Type B pancreatic cell (in vitro differentiated cells): ENCODE results near the gene PKLR. TPM values are rescaled to one million over a fixed set of nuclear protein-coding genes. Genes with fewer than 3 reads are reported as not detected.
A peak's percentile ranks its signal among the peaks of the same experiment; 100 is the strongest.

ENCODE experiments used
- DNase-seq: peaks from one replicate; pipeline ENCODE4 v3.0.0; 2021; ENCODE audit warnings: mixed read lengths; ENCODE audit not compliant: unreplicated experiment; ENCODE audit errors: extremely low spot score
- H3K27ac Mint-ChIP-seq: 2 replicates; pipeline ENCODE4 v1.8.0; 2021; ENCODE audit warnings: mild to moderate bottlenecking, mixed read lengths
- H3K27me3 Mint-ChIP-seq: 2 replicates; pipeline ENCODE4 v1.8.0; 2021; ENCODE audit warnings: mixed read lengths
- H3K36me3 Mint-ChIP-seq: 2 replicates; pipeline ENCODE4 v1.8.0; 2021; ENCODE audit warnings: mixed read lengths
- H3K4me1 Mint-ChIP-seq: one replicate; pipeline ENCODE4 v1.8.0; 2021; ENCODE audit warnings: mixed read lengths; ENCODE audit not compliant: unreplicated experiment
- H3K4me3 Mint-ChIP-seq: 2 replicates; pipeline ENCODE4 v1.8.0; 2021; ENCODE audit warnings: mild to moderate bottlenecking, mixed read lengths
- H3K9me3 Mint-ChIP-seq: 2 replicates; pipeline ENCODE4 v1.8.0; 2021; ENCODE audit warnings: mixed read lengths
- total RNA-seq: library from RNA; stranded (reverse); gene quantifications from 2 replicates; pipeline ENCODE4 v1.2.1, GENCODE V29; 2021; ENCODE audit warnings: low replicate concordance
- TF ChIP-seq, protein P1 (sequence below): fragments of 200-600 bp; sonication (generic); conservative IDR thresholded peaks from 2 replicates; pipeline ENCODE4 v1.5.0; 2021; ENCODE audit warnings: antibody characterized with exemption, mild to moderate bottlenecking

PKLR gene
- total RNA-seq, 1 donor from 2014 or later: 1.0 TPM

DNA sequence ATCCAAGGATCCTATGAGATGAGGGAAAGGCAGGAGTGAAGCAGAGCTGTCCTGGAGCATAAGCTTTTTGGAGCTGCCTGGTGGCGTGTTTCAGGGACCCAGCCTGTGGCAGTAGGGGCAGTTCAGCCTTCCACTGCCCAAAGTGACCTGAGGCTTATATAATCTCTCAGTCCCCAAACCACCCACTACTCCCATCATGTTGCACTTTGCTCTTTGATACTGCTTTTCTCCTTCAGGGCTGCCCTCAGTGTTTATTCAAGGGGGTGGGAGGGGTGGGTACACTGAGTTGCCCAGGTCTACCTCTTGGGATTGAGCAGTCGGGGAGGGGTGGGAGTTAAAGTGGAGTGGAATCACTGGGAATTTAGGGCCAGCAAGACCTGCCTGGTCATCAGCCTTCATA, 14.7 kb downstream of the PKLR start:
- DNase-seq: no peak
- Mint-ChIP-seq H3K9me3 (no peaks in the 10 kb centered on the region), H3K4me1 (no peaks in the 10 kb centered on the region), H3K27ac (no peak overlapping the region), H3K36me3 (peaks cover 12% of the 10 kb centered on the region), H3K4me3 (no peak overlapping the region), H3K27me3 (peaks cover 2% of the 10 kb centered on the region)
- TF ChIP-seq, protein P1, sequence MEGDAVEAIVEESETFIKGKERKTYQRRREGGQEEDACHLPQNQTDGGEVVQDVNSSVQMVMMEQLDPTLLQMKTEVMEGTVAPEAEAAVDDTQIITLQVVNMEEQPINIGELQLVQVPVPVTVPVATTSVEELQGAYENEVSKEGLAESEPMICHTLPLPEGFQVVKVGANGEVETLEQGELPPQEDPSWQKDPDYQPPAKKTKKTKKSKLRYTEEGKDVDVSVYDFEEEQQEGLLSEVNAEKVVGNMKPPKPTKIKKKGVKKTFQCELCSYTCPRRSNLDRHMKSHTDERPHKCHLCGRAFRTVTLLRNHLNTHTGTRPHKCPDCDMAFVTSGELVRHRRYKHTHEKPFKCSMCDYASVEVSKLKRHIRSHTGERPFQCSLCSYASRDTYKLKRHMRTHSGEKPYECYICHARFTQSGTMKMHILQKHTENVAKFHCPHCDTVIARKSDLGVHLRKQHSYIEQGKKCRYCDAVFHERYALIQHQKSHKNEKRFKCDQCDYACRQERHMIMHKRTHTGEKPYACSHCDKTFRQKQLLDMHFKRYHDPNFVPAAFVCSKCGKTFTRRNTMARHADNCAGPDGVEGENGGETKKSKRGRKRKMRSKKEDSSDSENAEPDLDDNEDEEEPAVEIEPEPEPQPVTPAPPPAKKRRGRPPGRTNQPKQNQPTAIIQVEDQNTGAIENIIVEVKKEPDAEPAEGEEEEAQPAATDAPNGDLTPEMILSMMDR: no peak

DNA sequence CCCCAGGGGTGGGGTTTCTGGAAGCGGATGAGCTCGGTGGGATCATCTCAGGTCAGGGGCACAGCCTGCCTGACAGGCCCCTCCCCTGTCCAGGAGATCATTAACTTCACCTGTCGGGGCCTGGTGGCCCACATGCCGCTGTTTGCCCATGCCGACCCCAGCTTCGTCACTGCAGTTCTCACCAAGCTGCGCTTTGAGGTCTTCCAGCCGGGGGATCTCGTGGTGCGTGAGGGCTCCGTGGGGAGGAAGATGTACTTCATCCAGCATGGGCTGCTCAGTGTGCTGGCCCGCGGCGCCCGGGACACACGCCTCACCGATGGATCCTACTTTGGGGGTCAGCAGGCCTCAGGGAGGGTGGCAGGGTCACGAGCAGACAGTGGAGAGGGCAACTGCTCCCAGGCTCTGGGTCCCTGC, 15.6 kb downstream of the PKLR start:
- Mint-ChIP-seq H3K4me1 (no peaks in the 10 kb centered on the region), H3K9me3 (no peaks in the 10 kb centered on the region), H3K4me3 (no peak overlapping the region), H3K27ac (no peak overlapping the region), H3K36me3 (peaks cover 12% of the 10 kb centered on the region), H3K27me3 (no peaks in the 10 kb centered on the region)
- DNase-seq: no peak
- TF ChIP-seq, protein P1: no peak

- no peaks in the 10 kb centered on the region for H3K9me3 Mint-ChIP-seq
- H3K4me3 Mint-ChIP-seq: no peak overlapping the region
- no peak overlapping the region for H3K27ac Mint-ChIP-seq
- peaks cover 12% of the 10 kb centered on the region for H3K36me3 Mint-ChIP-seq
- TF ChIP-seq, protein P1: no peak
- no peak for DNase-seq
- H3K27me3 Mint-ChIP-seq: no peaks in the 10 kb centered on the region
- H3K4me1 Mint-ChIP-seq: no peaks in the 10 kb centered on the region
These were observed 16.2 kb downstream of the PKLR start for GRCh38 chr1:155285063-155285462.

DNA sequence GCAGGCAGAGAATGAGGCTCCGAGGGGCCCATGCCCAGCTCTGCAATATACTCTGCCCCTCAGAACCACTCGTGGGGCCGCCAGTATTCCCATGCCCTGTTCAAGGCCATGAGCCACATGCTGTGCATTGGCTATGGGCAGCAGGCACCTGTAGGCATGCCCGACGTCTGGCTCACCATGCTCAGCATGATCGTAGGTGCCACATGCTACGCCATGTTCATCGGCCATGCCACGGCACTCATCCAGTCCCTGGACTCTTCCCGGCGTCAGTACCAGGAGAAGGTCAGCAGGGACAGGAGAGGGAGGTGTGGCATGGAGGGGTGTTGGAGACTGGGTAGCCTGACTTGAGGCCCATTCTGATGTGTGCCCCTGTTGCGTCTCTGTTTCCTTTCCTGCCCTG, 16.8 kb downstream of the PKLR start:
- no peak overlapping the region for H3K4me3 Mint-ChIP-seq
- no peak for DNase-seq
- no peak overlapping the region for H3K27ac Mint-ChIP-seq
- H3K4me1 Mint-ChIP-seq: peaks cover 2% of the 10 kb centered on the region
- H3K9me3 Mint-ChIP-seq: no peaks in the 10 kb centered on the region
- TF ChIP-seq, protein P1: no peak
- H3K27me3 Mint-ChIP-seq: no peaks in the 10 kb centered on the region
- H3K36me3 Mint-ChIP-seq: peaks cover 14% of the 10 kb centered on the region

- H3K4me3 Mint-ChIP-seq: no peak overlapping the region
- H3K9me3 Mint-ChIP-seq: no peaks in the 10 kb centered on the region
- H3K27me3 Mint-ChIP-seq: no peaks in the 10 kb centered on the region
- H3K36me3 Mint-ChIP-seq: peaks cover 10% of the 10 kb centered on the region
- DNase-seq: no peak
- peaks cover 13% of the 10 kb centered on the region for H3K4me1 Mint-ChIP-seq
- TF ChIP-seq, protein P1: no peak
- H3K27ac Mint-ChIP-seq: no peak overlapping the region
These were observed 18.6 kb downstream of the PKLR start for GRCh38 chr1:155282488-155283091.

DNA sequence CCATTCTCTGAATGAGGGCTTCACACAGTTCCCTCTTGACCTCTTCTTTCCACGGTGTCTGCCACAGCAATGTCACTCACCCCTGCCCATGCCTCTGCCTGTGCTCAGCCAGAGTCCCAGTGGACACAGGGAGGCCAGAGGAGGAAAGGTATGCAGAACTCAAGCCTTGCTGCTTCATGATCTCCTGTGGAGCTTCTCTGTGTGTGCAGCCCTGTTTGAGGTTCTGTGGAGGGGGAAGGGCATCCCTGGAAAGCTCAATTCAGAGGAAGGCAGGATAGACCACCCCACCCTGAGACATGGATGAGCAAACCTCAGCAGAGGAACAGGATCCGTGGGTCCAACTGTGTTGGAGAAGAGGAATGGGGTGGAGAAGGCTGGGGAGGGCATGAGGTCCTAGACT, 22.0 kb downstream of the PKLR start:
- Mint-ChIP-seq H3K4me3 (peak overlapping the region; percentile 49), H3K9me3 (no peaks in the 10 kb centered on the region), H3K4me1 (peaks cover 24% of the 10 kb centered on the region), H3K27me3 (no peaks in the 10 kb centered on the region), H3K27ac (no peak overlapping the region), H3K36me3 (peaks cover 10% of the 10 kb centered on the region)
- TF ChIP-seq, protein P1: no peak
- DNase-seq: no peak
